ENCODE measurements around the gene CCDC92B. TPM values are rescaled to one million over a fixed set of nuclear protein-coding genes. Genes with fewer than 3 reads are reported as not detected.

Gene CCDC92B
- total and polyA plus RNA-seq, 9 of the 15 experiments (the other 6 are each of a cell fraction or from before 2014, with no cell fraction given): not detected

DNA sequence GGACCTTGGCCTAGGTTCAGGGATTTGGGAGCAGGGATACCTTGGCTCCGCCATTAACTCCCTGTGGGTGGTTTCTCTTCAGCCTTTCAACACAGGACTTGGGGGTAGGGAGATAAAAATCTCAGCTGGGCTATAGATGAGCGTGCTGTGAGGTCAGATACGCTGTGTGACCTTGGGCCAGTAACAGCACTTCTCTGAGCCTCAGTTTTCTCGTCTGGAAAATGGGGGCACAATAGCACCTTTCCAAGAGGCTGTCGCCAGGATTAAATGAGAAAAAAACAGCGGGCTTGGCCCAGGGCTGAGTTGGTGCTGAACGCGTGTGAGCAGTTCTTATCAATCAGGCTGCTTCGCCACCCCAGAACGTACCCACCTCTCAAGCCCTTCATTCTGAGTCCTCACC is 17.6 kb downstream of the CCDC92B start (continued):
- TF ChIP-seq, protein P1, sequence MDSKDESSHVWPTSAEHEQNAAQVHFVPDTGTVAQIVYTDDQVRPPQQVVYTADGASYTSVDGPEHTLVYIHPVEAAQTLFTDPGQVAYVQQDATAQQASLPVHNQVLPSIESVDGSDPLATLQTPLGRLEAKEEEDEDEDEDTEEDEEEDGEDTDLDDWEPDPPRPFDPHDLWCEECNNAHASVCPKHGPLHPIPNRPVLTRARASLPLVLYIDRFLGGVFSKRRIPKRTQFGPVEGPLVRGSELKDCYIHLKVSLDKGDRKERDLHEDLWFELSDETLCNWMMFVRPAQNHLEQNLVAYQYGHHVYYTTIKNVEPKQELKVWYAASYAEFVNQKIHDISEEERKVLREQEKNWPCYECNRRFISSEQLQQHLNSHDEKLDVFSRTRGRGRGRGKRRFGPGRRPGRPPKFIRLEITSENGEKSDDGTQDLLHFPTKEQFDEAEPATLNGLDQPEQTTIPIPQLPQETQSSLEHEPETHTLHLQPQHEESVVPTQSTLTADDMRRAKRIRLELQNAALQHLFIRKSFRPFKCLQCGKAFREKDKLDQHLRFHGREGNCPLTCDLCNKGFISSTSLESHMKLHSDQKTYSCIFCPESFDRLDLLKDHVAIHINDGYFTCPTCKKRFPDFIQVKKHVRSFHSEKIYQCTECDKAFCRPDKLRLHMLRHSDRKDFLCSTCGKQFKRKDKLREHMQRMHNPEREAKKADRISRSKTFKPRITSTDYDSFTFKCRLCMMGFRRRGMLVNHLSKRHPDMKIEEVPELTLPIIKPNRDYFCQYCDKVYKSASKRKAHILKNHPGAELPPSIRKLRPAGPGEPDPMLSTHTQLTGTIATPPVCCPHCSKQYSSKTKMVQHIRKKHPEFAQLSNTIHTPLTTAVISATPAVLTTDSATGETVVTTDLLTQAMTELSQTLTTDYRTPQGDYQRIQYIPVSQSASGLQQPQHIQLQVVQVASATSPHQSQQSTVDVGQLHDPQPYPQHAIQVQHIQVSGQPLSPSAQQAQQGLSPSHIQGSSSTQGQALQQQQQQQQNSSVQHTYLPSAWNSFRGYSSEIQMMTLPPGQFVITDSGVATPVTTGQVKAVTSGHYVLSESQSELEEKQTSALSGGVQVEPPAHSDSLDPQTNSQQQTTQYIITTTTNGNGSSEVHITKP (IDR thresholded peaks at IDR 0.05; ENCODE audit: partially characterized antibody): no peak
- TF ChIP-seq ZFP36 (IDR thresholded peaks at IDR 0.05; ENCODE audit: low read depth, low read length, partially characterized antibody): peak; percentile 17
- peak; percentile 67 for TF ChIP-seq RBM25 (IDR thresholded peaks at IDR 0.05; ENCODE audit: low read depth, low read length, severe bottlenecking)

DNA sequence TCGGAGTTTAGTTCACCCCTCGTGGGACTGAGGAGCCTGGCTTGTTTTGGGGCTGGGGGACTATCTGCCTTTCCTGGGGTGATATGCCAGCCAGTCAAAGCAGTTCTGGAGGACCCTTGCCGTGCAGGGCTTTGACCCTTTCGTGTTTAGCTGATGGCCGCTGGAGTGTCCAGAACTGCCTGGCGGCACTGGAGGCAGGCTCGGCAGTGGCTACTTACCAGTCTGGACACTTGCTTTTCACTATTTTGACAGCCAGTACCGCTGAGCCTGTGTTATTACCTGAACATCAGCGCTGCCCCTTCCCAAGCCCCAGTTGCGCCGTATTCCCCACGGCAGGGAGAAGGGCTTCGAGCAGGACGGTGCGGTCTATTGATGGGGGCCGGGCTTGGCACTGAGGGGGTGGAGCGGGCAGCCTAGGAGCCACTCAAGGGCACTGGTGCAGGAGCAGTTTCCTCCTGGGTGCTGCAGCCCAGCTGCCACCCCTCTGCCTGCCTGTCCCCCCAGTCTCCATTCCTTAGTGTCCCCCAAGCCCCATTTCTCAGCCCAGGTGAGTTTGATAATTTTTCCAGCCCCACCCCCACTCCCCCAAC is 18.6 kb downstream of the CCDC92B start:
- Histone ChIP-seq H2AFZ (ENCODE audit: low read depth, low read length) (no peak overlapping the region), H3K9ac (ENCODE audit: insufficient read depth in 1 of 2, low read depth in 2 of 2, low read length in 2 of 2) (no peak overlapping the region), H3K36me3 (ENCODE audit: control insufficient read depth, insufficient read depth, low read length) (no peaks in the 10 kb centered on the region), H3K4me1 (replicated peaks in 1 of 2; ENCODE audit: control insufficient read depth in 2 of 2, insufficient read depth in 2 of 2, low read length in 2 of 2) (no peaks in the 10 kb centered on the region; a peak in 1 of 5 replicates), H3K9me1 (ENCODE audit: control insufficient read depth, insufficient read depth, low read length) (no peaks in the 10 kb centered on the region), H4K20me1 (replicated peaks; ENCODE audit: control insufficient read depth, insufficient read depth, low read length) (0 out of 2 replicates have a peak, but pooled peaks cover 4% of the 10 kb centered on the region), H3K79me2 (ENCODE audit: control insufficient read depth, insufficient read depth, low read length) (no peaks in the 10 kb centered on the region), H3K27ac (ENCODE audit: extremely low read depth, low read depth, low read length) (no peak overlapping the region), H3K4me3 (no peak overlapping the region), H3K9me3 (replicated peaks; ENCODE audit: control insufficient read depth, insufficient read depth, low read depth, low read length) (no peaks in the 10 kb centered on the region), H3K4me2 (ENCODE audit: insufficient read depth, low read length) (no peak overlapping the region), H3K27me3 (ENCODE audit: control insufficient read depth in 2 of 2, insufficient read depth in 2 of 2, low read length in 2 of 2) (peaks cover 0 to 40% of the 10 kb centered on the region in 2 experiments; a peak in 3 of 5 replicates)
- 0% methylated on average over 6 of the region's 17 CpGs for WGBS (ENCODE audit: insufficient coverage, low coverage, missing lambda C conversion rate)
- no peak for ATAC-seq
- ChIA-PET CTCF (ENCODE audit: low intra/inter-chr PET ratio) (interaction anchor here (0.6 kb wide), 1 partner anchor 56 kb away, joined by 3 read pairs; no protein-coding TSS in a partner anchor), POLR2A (no interaction called here)
- no peak for DNase-seq (ENCODE audit: extremely low read depth in 1 of 4, low spot score in 3 of 4)
- intact Hi-C loops (cut with micrococcal nuclease) (no loop called here), in situ Hi-C loops (cut with MboI) (no loop called here)
- BruUV-seq (replicated peaks): no TSS peak
- FAIRE-seq: no peak
- TF ChIP-seq NELFE (IDR thresholded peaks at IDR 0.05; ENCODE audit: insufficient read depth, insufficient read length) (no peak), JUN (IDR thresholded peaks at IDR 0.05; ENCODE audit: borderline replicate concordance, low read depth, low read length) (no peak), JUN (CRISPR knock-in tag; IDR thresholded peaks at IDR 0.05; ENCODE audit: borderline replicate concordance) (no peak), RB1 (IDR thresholded peaks at IDR 0.05; ENCODE audit: low read depth) (no peak), CBX8 (IDR thresholded peaks at IDR 0.05; ENCODE audit: borderline replicate concordance, extremely low read depth, low read depth, low read length, poor library complexity, severe bottlenecking) (no peak), ZBTB5 (IDR thresholded peaks at IDR 0.05) (no peak), ZNF324 (CRISPR knock-in tag; IDR thresholded peaks at IDR 0.05) (no peak), MCM7 (IDR thresholded peaks at IDR 0.05) (no peak), GTF2E2 (tag; IDR thresholded peaks at IDR 0.05) (no peak)
- TF ChIP-seq, protein P2, sequence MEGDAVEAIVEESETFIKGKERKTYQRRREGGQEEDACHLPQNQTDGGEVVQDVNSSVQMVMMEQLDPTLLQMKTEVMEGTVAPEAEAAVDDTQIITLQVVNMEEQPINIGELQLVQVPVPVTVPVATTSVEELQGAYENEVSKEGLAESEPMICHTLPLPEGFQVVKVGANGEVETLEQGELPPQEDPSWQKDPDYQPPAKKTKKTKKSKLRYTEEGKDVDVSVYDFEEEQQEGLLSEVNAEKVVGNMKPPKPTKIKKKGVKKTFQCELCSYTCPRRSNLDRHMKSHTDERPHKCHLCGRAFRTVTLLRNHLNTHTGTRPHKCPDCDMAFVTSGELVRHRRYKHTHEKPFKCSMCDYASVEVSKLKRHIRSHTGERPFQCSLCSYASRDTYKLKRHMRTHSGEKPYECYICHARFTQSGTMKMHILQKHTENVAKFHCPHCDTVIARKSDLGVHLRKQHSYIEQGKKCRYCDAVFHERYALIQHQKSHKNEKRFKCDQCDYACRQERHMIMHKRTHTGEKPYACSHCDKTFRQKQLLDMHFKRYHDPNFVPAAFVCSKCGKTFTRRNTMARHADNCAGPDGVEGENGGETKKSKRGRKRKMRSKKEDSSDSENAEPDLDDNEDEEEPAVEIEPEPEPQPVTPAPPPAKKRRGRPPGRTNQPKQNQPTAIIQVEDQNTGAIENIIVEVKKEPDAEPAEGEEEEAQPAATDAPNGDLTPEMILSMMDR (IDR thresholded peaks at IDR 0.05 in 2 of 3, conservative IDR thresholded peaks at IDR 0.05 in 1 of 3; ENCODE audit: insufficient read depth in 2 of 3, low read depth in 1 of 3, low read length in 3 of 3): no peak
